ENCODE measurements around the gene SAPCD2.

The SAPCD2 gene

GRCh38 chr9:137019891-137020683, 50.3 kb downstream of the SAPCD2 start:
- Histone ChIP-seq H3K4me3 (ENCODE audit: low read depth, low read length) (no peak overlapping the region), H3K27ac (no peak overlapping the region), H3K27me3 (ENCODE audit: insufficient read depth, low read depth, severe bottlenecking) (no peaks in the 10 kb centered on the region), H3K9me3 (ENCODE audit: severe bottlenecking) (no peaks in the 10 kb centered on the region), H3K36me3 (peaks cover 24% of the 10 kb centered on the region)
- no peak for TF ChIP-seq CTCF (IDR thresholded peaks at IDR 0.05; ENCODE audit: low read depth, low read length)
- no peak for DNase-seq

- Histone ChIP-seq H3K27me3 (ENCODE audit: insufficient read depth, low read depth, severe bottlenecking) (no peaks in the 10 kb centered on the region), H3K4me3 (ENCODE audit: low read depth, low read length) (no peak overlapping the region), H3K36me3 (peaks cover 29% of the 10 kb centered on the region), H3K9me3 (ENCODE audit: severe bottlenecking) (no peaks in the 10 kb centered on the region), H3K27ac (no peak overlapping the region)
- no peak for TF ChIP-seq CTCF (IDR thresholded peaks at IDR 0.05; ENCODE audit: low read depth, low read length)
- no peak for DNase-seq
Measured at GRCh38 chr9:137018761-137019559, 51.4 kb downstream of the SAPCD2 start.

GRCh38 chr9:137017791-137018497, 52.4 kb downstream of the SAPCD2 start:
- Histone ChIP-seq H3K27me3 (ENCODE audit: insufficient read depth, low read depth, severe bottlenecking) (no peaks in the 10 kb centered on the region), H3K9me3 (ENCODE audit: severe bottlenecking) (no peaks in the 10 kb centered on the region), H3K4me3 (ENCODE audit: low read depth, low read length) (no peak overlapping the region), H3K27ac (no peak overlapping the region), H3K36me3 (peaks cover 29% of the 10 kb centered on the region)
- no peak for DNase-seq
- no peak for TF ChIP-seq CTCF (IDR thresholded peaks at IDR 0.05; ENCODE audit: low read depth, low read length)

GRCh38 chr9:137017071-137017470, 53.3 kb downstream of the SAPCD2 start:
- TF ChIP-seq CTCF (IDR thresholded peaks at IDR 0.05; ENCODE audit: low read depth, low read length), result no peak
- DNase-seq, result no peak
- Histone ChIP-seq H3K27me3 (ENCODE audit: insufficient read depth, low read depth, severe bottlenecking) (no peaks in the 10 kb centered on the region), H3K9me3 (ENCODE audit: severe bottlenecking) (no peaks in the 10 kb centered on the region), H3K27ac (no peak overlapping the region), H3K4me3 (ENCODE audit: low read depth, low read length) (no peak overlapping the region), H3K36me3 (peaks cover 32% of the 10 kb centered on the region)

GRCh38 chr9:137016436-137016835, 53.9 kb downstream of the SAPCD2 start:
- no peaks in the 10 kb centered on the region for H3K9me3 ChIP-seq (ENCODE audit: severe bottlenecking)
- no peaks in the 10 kb centered on the region for H3K27me3 ChIP-seq (ENCODE audit: insufficient read depth, low read depth, severe bottlenecking)
- TF ChIP-seq CTCF (IDR thresholded peaks at IDR 0.05; ENCODE audit: low read depth, low read length), result no peak
- H3K27ac ChIP-seq, result no peak overlapping the region
- no peak overlapping the region for H3K4me3 ChIP-seq (ENCODE audit: low read depth, low read length)
- peaks cover 35% of the 10 kb centered on the region for H3K36me3 ChIP-seq
- no peak for DNase-seq
